ENCODE measurements around the gene NEMP1.
A peak's percentile ranks its signal among the peaks of the same experiment; 100 is the strongest.
"Not testable (repeated sequence)": the region's sequence is repeated elsewhere in the genome, so short reads cannot be mapped to it uniquely, and the experiment has no call there.

Gene NEMP1

GRCh38 chr12:57090924-57091637 lies 12.5 kb upstream of the NEMP1 start:
- no peak for DNase-seq

GRCh38 chr12:57090490-57090889 lies 11.9 kb upstream of the NEMP1 start:
- DNase-seq: no peak

GRCh38 chr12:57089271-57090245 lies 11.0 kb upstream of the NEMP1 start:
- peak in 1 of 2 experiments; percentile 57 for DNase-seq

DNA sequence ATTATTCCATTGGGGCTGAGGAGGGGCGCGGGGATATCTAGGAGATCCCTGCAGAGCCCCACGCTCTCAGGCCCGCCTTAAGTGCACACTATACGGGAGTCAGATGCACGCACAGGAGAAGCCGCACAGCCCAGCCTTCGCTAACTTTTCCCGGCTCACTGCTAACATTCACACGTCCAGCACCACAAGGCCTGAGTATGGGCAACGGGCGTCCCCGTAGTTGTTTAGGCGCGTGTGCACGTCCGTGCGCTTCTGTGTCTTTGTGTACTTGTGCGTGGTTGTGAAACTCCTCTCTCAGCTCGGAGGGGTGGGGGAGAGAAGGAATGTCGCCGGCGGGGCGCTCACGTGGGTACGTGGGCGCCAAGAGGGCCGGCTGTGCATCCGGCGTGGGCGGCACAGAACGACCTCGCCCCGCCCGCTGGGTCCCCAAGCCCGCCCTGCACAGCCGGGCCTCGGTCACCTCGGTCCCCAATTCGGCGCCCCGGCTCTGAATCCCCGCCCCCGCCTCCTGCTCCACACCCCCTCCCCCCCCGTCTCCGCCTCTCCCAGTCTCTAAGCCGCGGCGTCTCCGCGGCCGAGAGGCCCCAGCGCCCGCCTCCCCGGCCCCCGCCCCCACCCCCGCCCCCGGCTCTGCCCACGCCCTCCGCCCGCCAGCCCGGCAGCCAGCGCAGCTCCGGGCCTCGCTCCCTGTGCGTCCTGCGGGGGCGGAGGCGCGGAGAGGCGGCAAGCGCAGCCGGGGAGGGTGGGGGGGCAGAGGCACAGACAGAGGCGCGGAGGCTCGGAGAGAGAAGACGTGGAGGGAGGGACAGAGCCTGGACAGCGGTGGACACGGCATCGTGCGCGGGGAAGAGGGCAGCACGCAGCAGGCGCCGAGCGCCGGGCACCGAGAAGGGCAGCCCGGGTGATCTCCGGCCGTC lies 10.0 kb upstream of the NEMP1 start, which contains the start of gene NAB2:
NAB2 (plus strand) TSS at position 761 of the 917 bp plus-strand sequence. CDS start 158 bp downstream, outside the sequence.
- DNase-seq: peak; percentile 66 to 92

DNA sequence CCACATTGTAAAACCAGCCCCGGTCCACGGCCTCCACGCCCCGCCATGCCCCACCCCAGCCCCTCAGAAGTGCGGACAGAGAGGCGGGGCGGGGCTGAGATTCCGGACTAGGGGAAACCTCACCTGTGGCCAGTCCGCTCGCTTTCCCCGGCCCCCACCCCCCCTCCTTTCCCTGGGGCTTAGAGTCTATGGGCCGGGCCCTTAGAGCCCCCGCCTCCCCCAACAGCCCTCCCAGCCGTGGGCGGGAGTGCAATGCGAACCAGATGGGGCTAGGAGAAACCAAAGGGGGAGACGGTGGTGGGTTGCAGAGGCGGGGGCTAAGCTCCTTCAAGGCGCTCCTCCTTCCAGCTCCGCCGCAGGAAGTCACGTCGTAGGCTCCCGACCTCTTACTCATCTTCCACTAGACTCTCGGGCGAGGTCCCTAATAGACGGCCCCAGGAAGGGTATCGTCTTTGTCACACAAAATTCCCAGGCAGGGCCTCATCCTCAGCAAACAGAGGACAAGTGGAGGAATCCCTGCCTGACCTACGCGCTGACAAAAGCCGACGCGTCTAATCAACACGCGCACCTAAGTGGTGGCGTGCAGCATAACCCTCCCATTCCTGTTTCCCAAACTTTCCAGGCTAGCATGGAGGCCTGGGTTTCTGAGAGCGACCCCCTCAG lies 9.2 kb upstream of the NEMP1 start:
- peak; percentile 81 to 85 for DNase-seq

DNA sequence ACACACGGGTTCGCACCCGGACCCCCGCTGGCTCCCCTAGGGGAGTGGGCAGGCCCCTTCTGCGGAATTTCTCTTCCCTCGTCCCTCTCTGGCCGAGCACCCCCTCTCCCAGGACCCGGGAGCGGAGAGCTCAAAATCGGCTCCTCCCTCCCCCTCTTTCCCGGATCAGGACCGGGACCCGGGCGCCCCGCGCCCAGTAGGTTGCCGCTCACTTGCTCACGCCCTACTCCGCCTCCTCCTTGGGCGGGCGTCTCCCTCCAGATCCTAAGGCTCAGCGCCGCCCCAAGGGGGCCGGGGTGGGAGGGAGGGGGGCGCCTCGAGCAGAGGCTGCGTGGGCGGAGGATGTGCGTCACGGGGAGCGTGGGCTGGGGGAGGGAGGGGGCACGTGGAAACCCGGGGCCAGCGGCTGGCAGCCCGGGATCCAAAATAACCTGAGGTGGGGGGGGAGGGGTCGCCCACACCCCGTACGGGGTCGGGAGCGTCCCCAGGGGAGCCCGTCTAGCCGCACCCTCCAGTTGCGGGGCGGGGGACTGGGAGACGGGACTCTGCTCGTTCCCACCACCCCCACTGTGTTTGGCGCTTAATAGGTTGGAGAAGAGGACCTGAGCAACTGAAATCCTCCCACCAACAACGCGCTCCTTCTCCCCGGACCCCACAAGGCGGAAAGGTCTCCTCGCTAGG lies 8.6 kb upstream of the NEMP1 start:
- DNase-seq: peak; percentile 75 to 84

DNA sequence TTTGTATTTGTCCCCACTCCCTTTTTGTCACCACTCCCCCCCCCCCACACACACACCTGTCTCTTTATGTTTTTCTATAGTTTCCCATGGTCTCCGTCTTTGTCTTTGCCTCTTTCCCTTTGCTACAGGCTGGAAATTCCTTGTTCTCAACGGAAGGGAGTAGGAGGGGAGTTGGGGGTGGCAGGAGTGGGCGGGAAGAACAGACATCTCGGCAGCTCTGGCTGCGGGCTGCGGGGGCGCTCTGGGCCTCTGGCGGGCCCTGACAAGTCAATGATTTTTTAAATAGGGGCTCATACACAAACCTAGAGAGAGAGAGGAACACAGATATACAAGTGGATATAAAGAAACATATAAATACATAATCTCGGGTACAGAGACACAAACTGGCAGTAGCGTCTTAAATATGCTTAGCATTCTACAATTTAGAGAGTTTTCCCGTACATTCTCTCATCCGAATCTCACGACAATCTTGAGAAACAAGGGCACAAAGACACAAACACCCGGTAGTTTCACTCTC lies 8.0 kb upstream of the NEMP1 start:
- DNase-seq: peak in 1 of 2 experiments; percentile 69

GRCh38 chr12:57085999-57086492 lies 7.5 kb upstream of the NEMP1 start:
- no peak for DNase-seq

- DNase-seq: no peak
These were observed 2.3 kb upstream of the NEMP1 start for GRCh38 chr12:57080855-57081254.

DNA sequence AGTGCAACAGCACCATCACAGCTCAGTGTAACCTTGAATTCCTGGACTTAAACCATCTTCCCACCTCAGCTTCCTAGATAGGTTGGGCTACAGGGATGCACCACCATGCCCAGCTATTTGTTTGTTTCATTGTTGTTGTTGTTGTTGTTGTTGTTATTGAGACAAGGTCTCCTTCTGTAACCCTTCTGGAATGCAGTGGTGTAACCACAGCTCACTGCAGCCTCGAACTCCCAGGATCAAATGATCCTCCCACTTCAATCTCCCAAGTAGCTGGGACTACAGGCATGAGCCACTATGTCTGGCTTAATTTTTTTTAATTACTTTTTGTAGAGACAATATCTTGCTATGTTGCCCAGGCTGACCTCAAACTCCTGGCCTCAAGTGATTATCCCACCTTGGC lies 1.2 kb upstream of the NEMP1 start:
- DNase-seq: peak in 1 of 2 experiments; percentile 13

DNA sequence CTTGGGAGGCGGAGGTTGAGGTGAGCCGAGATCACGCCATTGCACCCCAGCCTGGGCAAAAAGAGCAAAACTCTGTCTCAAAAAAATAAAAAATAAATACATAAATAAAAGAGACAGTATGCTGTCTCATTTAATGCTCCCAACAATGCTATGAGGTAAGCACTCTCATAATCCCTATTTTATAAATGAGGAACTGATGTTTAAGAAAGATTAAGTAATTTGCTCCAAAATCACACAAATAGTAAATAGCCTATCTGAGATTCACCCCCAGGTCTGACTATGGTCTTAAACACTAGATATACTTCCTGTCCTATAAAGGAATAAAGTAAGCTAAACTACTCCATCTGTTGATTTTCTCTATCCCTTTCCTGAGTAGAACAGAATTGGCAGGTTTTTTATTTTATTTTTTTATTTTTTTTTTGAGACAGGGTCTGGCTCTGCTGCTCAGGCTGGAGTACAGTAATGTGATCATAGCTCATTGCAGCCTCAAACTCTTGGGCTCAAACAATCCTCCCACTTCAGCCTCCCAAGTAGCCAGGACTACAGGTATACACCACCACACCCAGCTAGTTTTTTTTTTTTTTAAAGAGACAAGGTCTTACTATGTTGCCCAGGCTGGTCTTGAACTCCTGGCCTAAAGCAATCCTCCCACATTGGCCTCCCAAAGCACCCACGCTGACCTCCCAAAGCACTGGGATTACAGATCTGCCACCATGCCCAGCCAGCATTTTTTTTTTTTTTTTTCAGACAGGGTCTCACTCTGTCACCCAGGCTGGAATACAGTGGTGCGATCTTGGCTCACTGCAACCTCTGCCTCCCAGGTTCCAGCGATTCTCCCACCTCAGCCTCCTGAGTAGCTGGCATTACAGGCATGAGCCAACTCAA lies 4.8 kb downstream of the NEMP1 start:
- DNase-seq: not testable (repeated sequence)

DNA sequence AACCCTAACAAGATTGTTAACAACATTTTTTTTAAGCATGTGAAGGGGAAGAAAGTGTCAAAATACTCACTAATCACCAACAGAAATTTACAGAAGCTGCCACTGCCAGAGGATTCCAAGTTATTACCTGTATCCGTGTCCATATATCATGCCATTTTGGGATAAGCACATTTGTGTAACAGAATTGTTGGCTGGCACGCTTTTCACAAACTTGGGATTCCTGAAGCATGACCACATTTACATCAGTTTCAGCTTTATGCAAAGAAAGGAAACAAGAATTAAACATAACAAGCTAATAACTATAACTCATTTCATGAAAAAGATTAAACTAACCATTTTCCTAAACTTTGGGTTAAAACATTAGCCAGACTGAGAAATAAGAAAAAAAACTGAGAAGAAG lies 5.9 kb downstream of the NEMP1 start:
- no peak for DNase-seq

- DNase-seq: peak in 1 of 2 experiments; percentile 68
These were observed 9.1 kb downstream of the NEMP1 start for GRCh38 chr12:57069523-57069922.

GRCh38 chr12:57066245-57066644 lies 12.3 kb downstream of the NEMP1 start:
- no peak for DNase-seq

- DNase-seq: no peak
These were observed 14.5 kb downstream of the NEMP1 start for GRCh38 chr12:57063991-57064685.

GRCh38 chr12:57058454-57058853 lies 20.1 kb downstream of the NEMP1 start:
- no peak for DNase-seq

DNA sequence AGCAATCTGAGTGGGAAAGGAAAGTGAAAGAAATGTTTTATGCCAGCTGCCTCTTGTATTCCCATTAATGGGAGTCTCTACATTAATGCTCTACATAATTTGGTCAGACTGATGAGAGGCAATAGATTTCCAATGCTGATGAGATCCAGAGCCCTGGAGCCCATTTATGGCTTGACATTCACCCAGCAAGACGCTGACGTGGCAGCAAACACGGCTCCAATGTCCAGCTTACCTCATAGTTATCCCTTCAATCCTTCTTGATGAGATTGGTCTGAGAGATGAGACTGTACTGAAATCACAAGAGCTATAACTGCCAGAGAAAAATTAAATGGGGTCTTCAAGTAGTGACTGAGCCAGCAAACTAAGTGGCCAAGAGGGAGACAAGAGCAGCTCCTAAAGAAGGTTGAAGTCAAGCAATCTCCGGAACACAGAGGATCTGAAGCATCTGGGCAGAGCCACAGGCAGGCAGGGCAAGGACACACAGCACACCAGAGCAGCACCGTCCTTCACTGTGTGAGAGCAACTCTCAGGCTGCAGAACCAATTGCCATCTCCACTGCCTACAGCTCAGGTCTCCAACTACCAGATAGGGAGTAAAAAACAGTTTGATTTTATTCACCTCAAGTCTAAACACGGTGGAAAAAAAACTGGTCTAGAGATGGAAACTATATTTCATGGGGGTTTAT lies 21.4 kb downstream of the NEMP1 start:
- no peak for DNase-seq

- no peak for DNase-seq
These were observed 22.8 kb downstream of the NEMP1 start for GRCh38 chr12:57055824-57056223.

DNA sequence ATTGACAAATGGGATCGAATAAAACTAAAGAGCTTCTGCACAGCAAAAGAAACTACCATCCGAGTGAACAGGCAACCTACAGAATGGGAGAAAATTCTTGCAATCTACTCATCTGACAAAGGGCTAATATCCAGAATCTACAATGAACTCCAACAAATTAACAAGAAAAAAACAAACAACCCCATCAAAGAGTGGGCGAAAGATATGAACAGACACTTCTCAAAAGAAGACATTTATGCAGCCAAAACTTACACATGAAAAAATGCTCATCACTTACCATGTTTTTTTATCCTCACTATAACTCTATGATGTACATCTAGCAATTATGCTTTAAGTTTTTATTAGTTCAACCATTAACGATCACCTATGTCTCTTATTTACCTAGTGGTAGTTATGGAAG lies 24.7 kb downstream of the NEMP1 start:
- not testable (repeated sequence) for DNase-seq
